RWPE1 (cell line): ENCODE measurements around the gene BICC1.

Experiments
- CTCF ChIA-PET: fragments of 350-600 bp; sonication (Branson Sonifier 250); formaldehyde crosslinking; extraction: SDS; loops from one replicate; lab custom pipeline; 2021; lab: Yijun Ruan, JAX
- POLR2A ChIA-PET: fragments of 400-600 bp; formaldehyde crosslinking; extraction: SDS; loops from one replicate; lab custom pipeline; 2020; ENCODE audit warnings: antibody characterized with exemption; ENCODE audit not compliant: low non-redundant PET; lab: Yijun Ruan, JAX
- DNase-seq: peaks from one replicate; pipeline ENCODE4 v3.0.0; 2012; ENCODE audit warnings: low spot score
- H3K27ac ChIP-seq: fragments of 450-650 bp; 2 replicates; pipeline ENCODE4 v1.5.1; 2017
- TF ChIP-seq, protein P1 (sequence below): fragments of 450-650 bp; conservative IDR thresholded peaks from 2 replicates; pipeline ENCODE4 v1.5.1; 2017; ENCODE audit warnings: low read depth, mild to moderate bottlenecking

BICC1 gene

DNA sequence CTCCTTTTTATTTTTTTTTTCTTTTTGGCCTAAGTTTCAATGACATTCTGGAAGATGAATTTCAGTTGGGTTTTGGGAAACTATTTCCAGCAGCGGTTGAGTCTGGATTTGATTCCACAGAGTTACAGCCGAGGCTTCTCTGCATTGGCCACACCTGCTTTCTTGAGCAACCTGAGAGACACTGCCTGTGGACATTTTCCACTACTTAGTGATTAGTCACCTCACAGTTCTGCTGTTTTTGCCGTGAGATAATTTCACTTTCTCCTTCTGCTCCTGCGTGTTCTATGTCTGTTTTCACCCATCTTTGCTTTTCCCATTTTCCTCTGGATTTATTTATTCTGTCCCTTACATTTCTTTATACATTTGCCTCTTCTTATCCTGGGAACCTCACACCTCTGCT, 243.0 kb downstream of the BICC1 start:
- POLR2A ChIA-PET, result no interaction called here
- no peak overlapping the region for H3K27ac ChIP-seq
- TF ChIP-seq, protein P1, sequence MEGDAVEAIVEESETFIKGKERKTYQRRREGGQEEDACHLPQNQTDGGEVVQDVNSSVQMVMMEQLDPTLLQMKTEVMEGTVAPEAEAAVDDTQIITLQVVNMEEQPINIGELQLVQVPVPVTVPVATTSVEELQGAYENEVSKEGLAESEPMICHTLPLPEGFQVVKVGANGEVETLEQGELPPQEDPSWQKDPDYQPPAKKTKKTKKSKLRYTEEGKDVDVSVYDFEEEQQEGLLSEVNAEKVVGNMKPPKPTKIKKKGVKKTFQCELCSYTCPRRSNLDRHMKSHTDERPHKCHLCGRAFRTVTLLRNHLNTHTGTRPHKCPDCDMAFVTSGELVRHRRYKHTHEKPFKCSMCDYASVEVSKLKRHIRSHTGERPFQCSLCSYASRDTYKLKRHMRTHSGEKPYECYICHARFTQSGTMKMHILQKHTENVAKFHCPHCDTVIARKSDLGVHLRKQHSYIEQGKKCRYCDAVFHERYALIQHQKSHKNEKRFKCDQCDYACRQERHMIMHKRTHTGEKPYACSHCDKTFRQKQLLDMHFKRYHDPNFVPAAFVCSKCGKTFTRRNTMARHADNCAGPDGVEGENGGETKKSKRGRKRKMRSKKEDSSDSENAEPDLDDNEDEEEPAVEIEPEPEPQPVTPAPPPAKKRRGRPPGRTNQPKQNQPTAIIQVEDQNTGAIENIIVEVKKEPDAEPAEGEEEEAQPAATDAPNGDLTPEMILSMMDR, result no peak
- CTCF ChIA-PET, result no interaction called here
- DNase-seq, result peak; percentile 70

- DNase-seq, result no peak
- TF ChIP-seq, protein P1, result no peak
- ChIA-PET POLR2A (no interaction called here), CTCF (no interaction called here)
- H3K27ac ChIP-seq, result no peak overlapping the region
These were observed 243.6 kb downstream of the BICC1 start for GRCh38 chr10:58756130-58756719.

GRCh38 chr10:58757352-58758065, 244.8 kb downstream of the BICC1 start:
- POLR2A ChIA-PET, result no interaction called here
- H3K27ac ChIP-seq, result no peak overlapping the region
- no peak for DNase-seq
- CTCF ChIA-PET, result interaction anchor here (0.6 kb wide), 1 partner anchor 227 kb away, joined by 5 read pairs; no protein-coding TSS in a partner anchor
- TF ChIP-seq, protein P1, result no peak

DNA sequence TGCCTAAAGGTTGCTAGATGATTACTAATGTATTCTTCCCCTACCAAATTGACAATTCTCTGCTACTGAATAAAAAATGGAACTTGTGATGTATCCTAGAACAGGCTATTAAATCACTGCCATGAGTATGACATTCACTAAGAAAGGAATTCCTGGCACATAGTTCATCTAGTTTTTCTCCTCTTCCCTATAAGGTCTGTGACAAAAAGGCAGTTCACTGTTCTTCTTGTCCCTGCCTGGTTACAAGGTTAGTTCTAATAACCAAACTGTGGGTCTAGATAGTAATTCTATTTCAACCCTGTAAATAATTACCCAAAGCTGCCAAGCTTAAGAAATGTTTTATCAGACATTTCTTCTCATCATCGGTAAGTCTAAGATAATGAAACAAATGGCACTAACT, 245.6 kb downstream of the BICC1 start:
- POLR2A ChIA-PET, result no interaction called here
- CTCF ChIA-PET, result no interaction called here
- no peak for DNase-seq
- no peak overlapping the region for H3K27ac ChIP-seq
- TF ChIP-seq, protein P1, result no peak

DNA sequence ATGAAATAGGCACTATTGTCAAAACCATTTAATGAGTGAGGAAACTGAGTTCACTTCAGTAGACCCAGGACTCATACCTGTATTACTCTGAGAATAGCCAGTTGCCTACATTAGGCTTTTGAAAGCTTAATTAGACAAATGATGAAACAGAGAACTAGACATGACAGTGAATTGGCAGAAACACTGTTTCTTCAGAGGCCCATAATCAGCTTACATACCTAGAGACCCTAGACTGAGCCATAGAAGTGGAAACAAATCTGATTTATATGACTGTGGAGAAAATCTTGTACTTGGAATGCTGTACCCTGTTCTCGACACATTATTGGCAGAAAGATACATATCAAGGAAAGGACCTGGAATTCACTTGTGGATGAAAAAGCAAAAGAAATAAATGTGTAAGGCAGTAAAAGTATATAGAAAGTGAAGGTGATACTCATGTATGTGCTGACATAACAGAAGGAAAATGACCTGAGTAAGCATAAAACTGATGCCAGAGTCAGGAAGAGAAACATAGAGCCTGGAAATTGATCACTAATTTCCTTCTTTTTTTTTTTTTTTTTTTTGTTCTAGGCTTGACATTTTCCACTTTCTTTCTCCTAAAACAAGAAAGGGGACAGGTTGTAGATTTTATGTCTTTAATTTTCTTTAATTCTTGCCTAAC, 251.5 kb downstream of the BICC1 start:
- H3K27ac ChIP-seq, result no peak overlapping the region
- ChIA-PET POLR2A (no interaction called here), CTCF (no interaction called here)
- TF ChIP-seq, protein P1, result no peak
- DNase-seq, result no peak

DNA sequence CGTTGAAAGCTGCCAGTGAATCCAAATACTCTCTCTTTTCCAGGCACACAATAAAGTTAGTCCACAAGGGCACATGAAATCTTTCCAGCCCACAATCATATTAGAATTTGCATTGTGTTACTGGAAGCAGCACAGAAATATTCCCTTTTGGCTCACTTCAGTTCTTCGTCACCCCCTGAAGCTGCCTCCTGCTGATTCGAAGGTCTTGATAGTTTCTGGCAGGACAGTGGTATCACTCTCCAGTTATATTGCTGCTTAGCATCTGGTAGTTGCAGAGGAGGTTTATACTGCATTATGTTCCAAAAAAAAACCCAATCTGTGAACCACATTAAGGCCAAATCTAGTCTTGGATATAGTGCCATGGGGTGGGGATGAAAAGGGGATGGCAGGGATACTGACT, 253.2 kb downstream of the BICC1 start:
- POLR2A ChIA-PET, result no interaction called here
- H3K27ac ChIP-seq, result no peak overlapping the region
- DNase-seq, result no peak
- TF ChIP-seq, protein P1, result no peak
- CTCF ChIA-PET, result interaction anchor here (0.7 kb wide), 1 partner anchor 542 kb away, joined by 3 read pairs; no protein-coding TSS in a partner anchor
